WI38 (cell line): ENCODE results near the gene DVL1.

Experiments
- H3K4me3 ChIP-seq: 2 replicates; pipeline ENCODE4 v1.5.1; 2011; ENCODE audit warnings: low read depth, mild to moderate bottlenecking, control low read depth, low read length
- CTCF ChIP-seq: IDR thresholded peaks from 2 replicates; pipeline ENCODE4 v1.5.1; 2012; ENCODE audit warnings: low read depth, mild to moderate bottlenecking, control low read depth, low read length

Gene DVL1

GRCh38 chr1:1377540-1378205, 28.5 kb upstream of the DVL1 start:
- H3K4me3 ChIP-seq, result no peak overlapping the region
- no peak for TF ChIP-seq CTCF

- TF ChIP-seq CTCF, result no peak
- H3K4me3 ChIP-seq, result no peak overlapping the region
Observed at GRCh38 chr1:1376551-1377226, 27.5 kb upstream of the DVL1 start.

GRCh38 chr1:1374929-1375662, 25.9 kb upstream of the DVL1 start, which contains the start of gene AURKAIP1:
TSS of gene AURKAIP1 (minus strand) at chr1:1375207. CDS start at chr1:1374756, 451 bp downstream.
- H3K4me3 ChIP-seq, result peak within 1 kb of the TSS; percentile 89
- TF ChIP-seq CTCF, result peak; percentile 27; the same call in 1 of the 2 replicates

- peak overlapping the region; percentile 89 for H3K4me3 ChIP-seq
- no peak for TF ChIP-seq CTCF
Observed at GRCh38 chr1:1374589-1374928, 25.3 kb upstream of the DVL1 start.

- TF ChIP-seq CTCF, result no peak
- H3K4me3 ChIP-seq, result peak overlapping the region; percentile 89
Observed at GRCh38 chr1:1373815-1374588, 24.8 kb upstream of the DVL1 start.

GRCh38 chr1:1373051-1373814, 24.0 kb upstream of the DVL1 start:
- TF ChIP-seq CTCF, result no peak
- peak overlapping the region; percentile 89; the same call in 1 of the 2 replicates for H3K4me3 ChIP-seq
